Measurements from ENCODE around the gene LAMB1.

DNA sequence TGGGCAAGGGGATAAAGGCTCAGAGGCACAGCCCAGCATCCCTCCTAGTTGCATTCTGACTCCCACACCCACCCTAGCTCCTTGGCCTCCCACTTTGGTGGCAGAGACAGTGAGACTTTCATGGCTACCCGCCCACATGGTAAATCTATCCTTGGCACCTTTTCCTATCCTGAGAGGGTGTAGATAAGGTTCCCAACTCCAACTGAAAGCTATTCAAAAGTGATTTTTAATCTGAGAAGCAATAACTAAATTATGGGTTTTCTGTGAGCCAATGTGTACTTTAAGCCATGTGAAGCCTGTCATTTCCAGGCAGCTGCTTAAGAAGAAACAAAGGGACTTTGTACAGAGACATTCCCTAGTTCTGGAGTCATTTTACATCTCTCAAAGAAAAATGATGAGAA, 9.1 kb downstream of the LAMB1 start:
- TF ChIP-seq POLR2AphosphoS5 (IDR thresholded peaks at IDR 0.05; ENCODE audit: borderline replicate concordance, low read depth, low read length) (no peak), FOXP2 (optimal IDR thresholded peaks at IDR 0.05; ENCODE audit: control extremely low read depth, extremely low read length, insufficient read depth) (no peak), EZH2 (IDR thresholded peaks at IDR 0.05) (no peak)

All from SK-N-MC (cell line).